Activated T-cell treated with anti-CD3 and anti-CD28 coated beads, Interleukin-2, amount 50 U/mL, for 4 hours (primary cell): ENCODE measurements around the gene SGSM1. TPM values are rescaled to one million over a fixed set of nuclear protein-coding genes. Genes with fewer than 3 reads are reported as not detected.
A peak's percentile ranks its signal among the peaks of the same experiment; 100 is the strongest.

ENCODE experiments used
- ATAC-seq, 2 donors: fragments of 200-7000 bp; cut with Tn5 transposase; one replicate each; pipeline ENCODE4 v1.10.0; 2021
- DNase-seq: peaks from one replicate; pipeline ENCODE4 v3.0.0-alpha.2; 2020
- H3K27me3 Mint-ChIP-seq: one replicate; pipeline ENCODE4 v1.8.0; 2021; ENCODE audit warnings: low read depth, mixed read lengths
- H3K36me3 Mint-ChIP-seq: one replicate; pipeline ENCODE4 v1.8.0; 2022; ENCODE audit warnings: mixed read lengths; ENCODE audit not compliant: insufficient read depth
- H3K4me1 Mint-ChIP-seq: one replicate; pipeline ENCODE4 v1.8.0; 2021; ENCODE audit warnings: low read depth, mixed read lengths
- H3K4me3 Mint-ChIP-seq: one replicate; pipeline ENCODE4 v1.8.0; 2021; ENCODE audit warnings: mild to moderate bottlenecking, moderate library complexity, mixed read lengths
- H3K9me3 Mint-ChIP-seq: one replicate; pipeline ENCODE4 v1.8.0; 2021; ENCODE audit warnings: mixed read lengths
- total RNA-seq, 3 donors: library from RNA; stranded (reverse); gene quantifications; one replicate each; pipeline ENCODE4 v1.2.1, GENCODE V29; 2021

SGSM1 gene
- total RNA-seq, 3 donors from 2014 or later, result 0.03 to 0.98 (median 0.05) TPM

- H3K4me3 Mint-ChIP-seq, result no peak overlapping the region
- no peak for ATAC-seq
- no peaks in the 10 kb centered on the region for H3K9me3 Mint-ChIP-seq
- no peaks in the 10 kb centered on the region for H3K4me1 Mint-ChIP-seq
- no peak for DNase-seq
- H3K27me3 Mint-ChIP-seq, result peaks cover 9% of the 10 kb centered on the region
- H3K36me3 Mint-ChIP-seq, result no peaks in the 10 kb centered on the region
Observed at GRCh38 chr22:24928322-24928721, 122.3 kb downstream of the SGSM1 start.

GRCh38 chr22:24930678-24931077, 124.7 kb downstream of the SGSM1 start:
- Mint-ChIP-seq H3K36me3 (no peaks in the 10 kb centered on the region), H3K9me3 (no peaks in the 10 kb centered on the region), H3K4me3 (no peak overlapping the region), H3K27me3 (peaks cover 9% of the 10 kb centered on the region), H3K4me1 (no peaks in the 10 kb centered on the region)
- no peak for ATAC-seq
- no peak for DNase-seq

DNA sequence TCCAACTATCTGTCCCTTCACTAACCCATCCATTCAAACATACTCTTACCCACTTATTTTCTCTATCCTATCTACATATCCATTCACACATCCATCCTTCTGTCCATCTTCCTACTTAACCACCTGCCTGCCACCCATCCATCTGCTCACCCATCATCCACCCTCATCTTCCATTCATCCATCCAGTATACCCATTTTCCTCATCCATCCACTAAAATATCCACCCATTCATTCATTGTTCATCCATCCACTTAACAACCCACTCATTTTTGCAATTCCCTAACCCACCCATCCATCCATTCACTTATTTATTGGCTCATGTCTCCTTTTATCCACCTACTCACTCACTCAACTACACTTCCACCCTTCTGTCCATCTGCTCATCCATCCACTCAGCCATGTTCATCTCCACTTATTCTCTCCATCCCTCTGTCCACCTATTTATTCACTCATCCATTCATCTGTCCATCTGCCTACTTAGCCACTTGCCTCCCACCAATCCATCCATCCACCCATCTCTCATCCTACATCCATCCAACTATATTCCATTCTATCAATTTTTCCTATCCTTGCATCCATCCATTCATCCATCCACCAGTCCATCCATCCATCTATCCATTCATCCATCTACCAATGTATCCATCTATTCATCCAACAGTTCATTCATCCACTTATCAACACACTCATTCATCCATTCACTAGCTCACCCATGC, 129.9 kb downstream of the SGSM1 start:
- Mint-ChIP-seq H3K36me3 (no peaks in the 10 kb centered on the region), H3K27me3 (peaks cover 8% of the 10 kb centered on the region), H3K9me3 (no peaks in the 10 kb centered on the region), H3K4me1 (no peaks in the 10 kb centered on the region), H3K4me3 (no peak overlapping the region)
- ATAC-seq (no peak), DNase-seq (no peak)

- Mint-ChIP-seq H3K9me3 (no peaks in the 10 kb centered on the region), H3K4me3 (no peak overlapping the region), H3K36me3 (no peaks in the 10 kb centered on the region), H3K27me3 (peaks cover 8% of the 10 kb centered on the region), H3K4me1 (no peaks in the 10 kb centered on the region)
- ATAC-seq, result no peak
- no peak for DNase-seq
Observed at GRCh38 chr22:24937114-24937513, 131.1 kb downstream of the SGSM1 start.

DNA sequence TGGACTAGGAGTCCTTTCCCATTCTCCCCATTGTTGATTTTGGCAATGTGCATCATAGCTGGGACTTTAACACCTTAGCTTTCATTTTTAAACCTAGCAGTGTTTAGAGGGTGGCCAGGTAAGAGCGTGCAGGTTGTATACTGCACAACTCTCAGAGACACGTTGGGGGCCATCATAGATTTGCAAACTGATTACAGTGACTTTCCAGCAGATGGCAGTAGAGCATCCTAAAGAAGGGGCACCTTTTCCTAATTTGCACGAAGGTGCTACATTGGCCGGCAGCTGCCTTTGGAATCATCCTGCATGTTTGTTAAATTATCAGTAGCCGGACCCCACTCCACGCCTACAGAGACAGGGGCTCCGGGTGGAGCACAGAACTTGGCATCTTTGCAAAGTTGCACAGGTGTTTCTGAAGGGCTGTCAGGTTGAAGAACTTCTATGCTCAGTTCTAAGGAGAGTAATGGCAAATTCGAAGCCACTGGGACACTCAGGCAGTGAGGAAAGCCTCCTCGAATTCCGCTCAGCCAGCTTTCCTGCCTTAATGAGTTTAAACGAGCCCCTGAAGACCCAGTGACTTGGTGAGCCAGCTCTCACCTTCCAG, 132.8 kb downstream of the SGSM1 start:
- DNase-seq, result no peak

DNA sequence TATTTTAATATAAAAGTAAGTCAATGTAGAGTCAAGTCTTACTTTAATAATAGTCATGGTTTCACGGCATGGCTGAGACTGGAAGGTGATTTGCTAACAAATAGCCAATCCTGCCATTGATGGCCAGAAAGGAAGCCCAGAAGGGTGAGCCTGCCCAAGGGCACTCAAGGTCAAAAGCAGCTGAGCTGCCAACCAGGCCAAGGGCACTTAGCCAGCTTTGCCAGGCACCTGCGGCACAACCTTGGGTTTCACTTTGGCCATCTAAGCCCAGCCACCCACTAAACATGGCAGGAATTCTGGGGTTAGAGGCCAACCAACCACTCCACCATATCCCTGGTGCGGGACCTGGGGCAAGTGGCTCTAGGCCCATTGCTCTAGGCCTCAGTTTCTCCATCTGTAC, 136.3 kb downstream of the SGSM1 start:
- H3K27me3 Mint-ChIP-seq, result peaks cover 25% of the 10 kb centered on the region
- ATAC-seq (no peak), DNase-seq (no peak)
- no peak overlapping the region for H3K4me3 Mint-ChIP-seq
- no peaks in the 10 kb centered on the region for H3K9me3 Mint-ChIP-seq
- no peaks in the 10 kb centered on the region for H3K36me3 Mint-ChIP-seq
- no peaks in the 10 kb centered on the region for H3K4me1 Mint-ChIP-seq

More for the DNA sequence above, 132.8 kb downstream of the SGSM1 start:
- Mint-ChIP-seq H3K9me3 (no peaks in the 10 kb centered on the region), H3K4me3 (no peak overlapping the region), H3K36me3 (no peaks in the 10 kb centered on the region), H3K27me3 (peaks cover 6% of the 10 kb centered on the region), H3K4me1 (no peaks in the 10 kb centered on the region)
- ATAC-seq, result peak in 1 of 2 donors; percentile 57

GRCh38 chr22:24944217-24944937, 138.4 kb downstream of the SGSM1 start:
- H3K9me3 Mint-ChIP-seq, result no peaks in the 10 kb centered on the region
- H3K4me1 Mint-ChIP-seq, result no peaks in the 10 kb centered on the region
- ATAC-seq, result no peak
- no peak overlapping the region for H3K4me3 Mint-ChIP-seq
- H3K27me3 Mint-ChIP-seq, result peaks cover 38% of the 10 kb centered on the region
- no peaks in the 10 kb centered on the region for H3K36me3 Mint-ChIP-seq
- no peak for DNase-seq

- ATAC-seq (no peak), DNase-seq (no peak)
- Mint-ChIP-seq H3K27me3 (peaks cover 45% of the 10 kb centered on the region), H3K9me3 (no peaks in the 10 kb centered on the region), H3K36me3 (no peaks in the 10 kb centered on the region), H3K4me1 (peaks cover 5% of the 10 kb centered on the region), H3K4me3 (no peak overlapping the region)
Observed at GRCh38 chr22:24945430-24945829, 139.4 kb downstream of the SGSM1 start.

DNA sequence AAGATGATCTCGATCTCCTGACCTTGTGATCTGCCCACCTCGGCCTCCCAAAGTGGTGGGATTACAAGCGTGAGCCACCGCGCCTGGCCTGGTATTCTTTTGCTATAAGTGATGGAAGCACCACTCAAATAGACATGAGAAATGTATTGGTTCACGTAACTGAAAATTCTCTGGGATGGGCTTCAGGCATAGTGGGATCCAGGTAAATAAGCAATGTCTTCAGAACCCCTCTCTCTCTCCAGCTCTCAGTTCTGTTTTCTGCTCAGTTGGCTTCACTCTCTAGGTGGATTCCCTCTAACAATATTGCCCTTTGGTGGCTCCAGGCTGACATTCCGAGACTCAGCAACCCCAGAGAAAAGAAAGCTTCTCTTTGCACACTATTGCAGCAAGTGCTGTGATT, 141.4 kb downstream of the SGSM1 start:
- H3K4me3 Mint-ChIP-seq, result no peak overlapping the region
- DNase-seq (no peak), ATAC-seq (no peak)
- H3K36me3 Mint-ChIP-seq, result no peaks in the 10 kb centered on the region
- H3K9me3 Mint-ChIP-seq, result no peaks in the 10 kb centered on the region
- H3K4me1 Mint-ChIP-seq, result peaks cover 12% of the 10 kb centered on the region
- H3K27me3 Mint-ChIP-seq, result peaks cover 59% of the 10 kb centered on the region

DNA sequence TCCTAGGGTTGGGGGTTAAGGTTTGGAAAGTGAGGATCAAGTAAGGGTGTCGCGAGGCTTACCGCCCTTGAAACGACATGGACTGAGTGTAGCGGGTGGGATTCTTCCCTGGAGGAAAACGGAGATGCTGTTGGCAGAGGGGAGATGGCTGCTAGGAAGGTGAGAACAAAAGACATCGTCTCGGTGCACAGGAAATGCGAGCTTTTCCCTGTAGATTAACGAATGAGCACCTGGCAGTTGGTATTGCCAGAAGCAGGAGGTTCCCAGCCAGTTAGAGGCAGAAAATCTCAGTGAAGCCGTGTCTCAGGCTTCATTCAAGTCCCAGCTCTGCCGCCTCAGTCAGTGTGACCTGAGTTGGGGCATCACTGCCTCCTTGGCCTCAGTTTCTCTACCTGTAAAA, 141.9 kb downstream of the SGSM1 start:
- Mint-ChIP-seq H3K36me3 (no peaks in the 10 kb centered on the region), H3K4me3 (no peak overlapping the region), H3K27me3 (peaks cover 61% of the 10 kb centered on the region), H3K4me1 (peaks cover 14% of the 10 kb centered on the region), H3K9me3 (no peaks in the 10 kb centered on the region)
- DNase-seq (no peak), ATAC-seq (no peak)

GRCh38 chr22:24948356-24949202, 142.6 kb downstream of the SGSM1 start:
- DNase-seq (no peak), ATAC-seq (no peak)
- H3K4me3 Mint-ChIP-seq, result no peak overlapping the region
- H3K36me3 Mint-ChIP-seq, result no peaks in the 10 kb centered on the region
- peaks cover 17% of the 10 kb centered on the region for H3K4me1 Mint-ChIP-seq
- no peaks in the 10 kb centered on the region for H3K9me3 Mint-ChIP-seq
- H3K27me3 Mint-ChIP-seq, result peaks cover 65% of the 10 kb centered on the region

GRCh38 chr22:24950272-24950902, 144.4 kb downstream of the SGSM1 start:
- DNase-seq (no peak), ATAC-seq (no peak)
- Mint-ChIP-seq H3K9me3 (no peaks in the 10 kb centered on the region), H3K27me3 (peaks cover 70% of the 10 kb centered on the region), H3K4me1 (peaks cover 17% of the 10 kb centered on the region), H3K36me3 (no peaks in the 10 kb centered on the region), H3K4me3 (peak overlapping the region; percentile 43)

- Mint-ChIP-seq H3K9me3 (no peaks in the 10 kb centered on the region), H3K4me3 (peak within 1 kb of the TSS; percentile 79), H3K36me3 (no peaks in the 10 kb centered on the region), H3K4me1 (peaks cover 17% of the 10 kb centered on the region), H3K27me3 (peaks cover 61% of the 10 kb centered on the region)
- ATAC-seq, result peak; percentile 98
- DNase-seq, result peak; percentile 82
Observed at GRCh38 chr22:24951942-24952836, 146.2 kb downstream of the SGSM1 start, which contains the start of gene KIAA1671. KIAA1671 (plus strand) TSS chr22:24952716; CDS start chr22:25028000, 75,284 bp downstream.
